Fibroblast of skin of left biceps (primary cell): Measurements from ENCODE around the gene SCAMP1.

Experiments used
- DNase-seq, 2 experiments: peaks; one replicate each; pipeline ENCODE4 v3.0.0-alpha.2; 2013; ENCODE audit warnings: low read depth in 2 of 2

SCAMP1 gene

DNA sequence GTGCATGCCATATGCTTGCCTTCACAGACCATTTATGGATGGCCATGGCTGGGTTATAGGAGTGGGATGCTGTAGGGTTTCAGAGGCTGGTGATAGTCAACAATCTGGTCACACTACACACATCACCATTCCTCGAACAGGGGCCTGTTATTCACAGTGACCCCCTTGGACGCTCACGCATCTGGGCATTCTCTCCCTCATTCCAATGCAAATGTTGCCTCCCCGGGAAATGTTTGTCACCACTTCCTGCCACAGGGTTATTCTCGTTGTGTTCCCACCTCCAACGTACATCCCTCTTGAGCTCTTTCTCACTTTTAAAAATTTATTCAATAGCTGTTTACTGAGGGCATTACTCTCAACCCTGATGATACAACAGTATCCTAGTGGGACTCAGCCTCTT is 135.4 kb downstream of the SCAMP1 start:
- DNase-seq: no peak

DNA sequence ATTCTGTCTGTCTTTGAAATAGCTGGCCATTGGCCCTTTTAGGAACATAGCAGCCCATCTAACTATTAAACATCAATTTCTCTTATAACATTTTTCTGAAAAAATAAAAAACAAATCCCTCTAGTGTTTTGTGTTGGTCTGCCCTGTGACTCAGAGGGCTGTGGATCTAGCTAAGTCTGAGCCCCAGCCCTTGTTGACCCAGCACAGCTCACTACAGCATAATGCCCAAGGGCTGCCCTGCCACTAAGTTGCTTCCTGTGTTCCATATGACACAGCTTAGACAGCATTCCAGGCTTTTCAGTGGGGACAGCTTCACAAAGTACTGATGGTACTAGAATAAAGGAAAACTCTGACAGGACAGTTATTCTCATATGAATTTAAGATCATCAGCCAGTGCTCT is 136.0 kb downstream of the SCAMP1 start:
- DNase-seq: no peak

DNA sequence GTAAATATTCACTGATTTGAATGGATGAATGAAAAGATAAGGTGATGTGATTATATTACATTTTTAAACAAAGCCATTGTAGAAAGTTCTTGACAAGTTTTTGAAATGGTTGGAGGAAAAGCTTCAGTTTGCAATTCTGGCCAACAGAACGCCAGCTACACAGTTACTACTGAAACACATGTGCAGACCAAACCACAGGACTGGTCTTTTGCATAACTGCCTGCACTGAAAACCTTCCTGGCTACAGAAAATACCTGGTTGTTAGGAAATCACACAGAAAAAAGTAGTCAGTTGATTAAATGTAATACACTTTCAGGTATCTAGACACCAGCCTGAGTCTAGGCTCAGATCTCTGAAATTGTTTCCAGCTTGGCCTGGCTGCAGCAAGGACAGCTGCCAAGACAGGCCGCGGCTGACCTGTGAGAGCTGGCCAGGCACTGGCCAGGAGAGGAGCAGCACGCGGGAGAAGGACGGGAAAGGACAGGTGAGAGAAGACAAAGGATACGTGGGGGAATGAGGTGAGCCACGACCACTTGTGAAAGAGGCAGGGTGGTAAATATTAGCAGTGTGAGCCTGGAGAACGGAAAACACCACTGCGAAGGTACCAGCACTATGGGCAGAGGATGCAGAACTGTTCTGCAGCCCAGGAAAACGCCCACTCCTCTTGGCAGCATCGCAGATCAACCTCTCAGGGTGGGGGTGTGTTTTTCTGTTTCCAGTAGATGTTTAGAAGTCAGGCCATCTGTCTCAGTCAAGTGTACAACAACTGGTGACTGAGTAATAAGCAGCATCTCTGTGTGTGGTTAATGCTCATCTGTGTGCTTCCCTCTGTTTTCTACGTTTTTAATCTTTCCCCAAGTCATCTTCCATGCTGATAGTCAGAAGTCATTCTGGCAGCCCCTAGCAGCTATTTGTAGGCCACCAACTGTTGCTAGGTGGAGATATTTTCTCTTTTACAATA is 137.4 kb downstream of the SCAMP1 start:
- DNase-seq: no peak

DNA sequence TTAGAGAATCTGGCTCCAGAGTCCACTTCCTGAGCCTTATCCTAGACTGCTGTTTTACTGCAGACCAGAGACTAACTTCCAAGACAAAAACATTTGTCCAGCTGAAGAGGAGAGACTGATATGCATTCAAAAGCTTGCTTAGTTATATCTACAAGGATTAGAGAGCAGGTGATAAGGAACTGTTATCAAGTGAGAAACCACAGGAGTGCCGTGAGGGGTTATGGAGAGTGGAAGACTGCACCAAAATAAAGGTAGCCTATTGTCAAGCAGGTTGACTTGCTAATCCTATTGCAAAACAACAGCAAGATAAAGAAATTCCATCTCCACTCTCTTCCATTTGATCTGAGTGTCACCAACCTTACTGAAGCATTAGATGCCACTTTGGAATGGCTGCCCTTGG is 139.1 kb downstream of the SCAMP1 start:
- DNase-seq: no peak

DNA sequence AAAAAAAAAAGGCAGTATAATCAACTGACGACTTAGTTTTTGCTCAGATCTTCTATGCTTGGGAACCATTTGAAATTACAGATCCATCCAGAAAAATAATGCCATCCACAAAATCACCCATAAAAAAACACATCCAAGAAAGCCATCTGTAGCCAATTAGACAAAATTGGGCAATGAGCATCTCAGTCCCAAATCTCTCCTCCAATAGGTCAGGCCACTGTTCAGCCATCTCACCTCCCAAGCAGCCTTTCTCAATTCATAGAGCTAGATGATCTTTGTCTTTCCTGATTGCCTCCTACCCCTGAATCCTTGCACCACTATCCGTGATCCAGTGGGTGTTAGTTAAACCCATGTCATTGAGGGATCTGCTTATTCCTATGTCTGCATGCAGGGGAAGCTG is 139.6 kb downstream of the SCAMP1 start:
- no peak for DNase-seq

DNA sequence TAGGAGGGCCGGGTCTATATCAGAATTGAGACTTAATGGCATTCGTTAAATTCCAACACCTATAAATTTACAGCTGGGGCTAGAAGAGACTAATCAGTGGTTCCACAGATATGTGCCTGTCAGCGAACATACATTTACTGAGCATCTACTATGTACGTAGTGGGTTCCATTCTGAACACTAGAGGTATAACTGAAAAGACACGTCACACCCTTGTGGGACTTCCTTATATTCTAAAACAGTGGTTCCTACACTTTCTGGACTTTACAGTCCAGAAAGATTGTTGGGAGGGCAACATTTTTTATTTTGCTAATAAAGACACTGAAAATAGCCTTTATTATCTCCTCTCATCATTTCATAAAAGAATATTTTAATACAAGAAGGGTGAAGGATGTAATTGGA is 140.5 kb downstream of the SCAMP1 start:
- DNase-seq: no peak

DNA sequence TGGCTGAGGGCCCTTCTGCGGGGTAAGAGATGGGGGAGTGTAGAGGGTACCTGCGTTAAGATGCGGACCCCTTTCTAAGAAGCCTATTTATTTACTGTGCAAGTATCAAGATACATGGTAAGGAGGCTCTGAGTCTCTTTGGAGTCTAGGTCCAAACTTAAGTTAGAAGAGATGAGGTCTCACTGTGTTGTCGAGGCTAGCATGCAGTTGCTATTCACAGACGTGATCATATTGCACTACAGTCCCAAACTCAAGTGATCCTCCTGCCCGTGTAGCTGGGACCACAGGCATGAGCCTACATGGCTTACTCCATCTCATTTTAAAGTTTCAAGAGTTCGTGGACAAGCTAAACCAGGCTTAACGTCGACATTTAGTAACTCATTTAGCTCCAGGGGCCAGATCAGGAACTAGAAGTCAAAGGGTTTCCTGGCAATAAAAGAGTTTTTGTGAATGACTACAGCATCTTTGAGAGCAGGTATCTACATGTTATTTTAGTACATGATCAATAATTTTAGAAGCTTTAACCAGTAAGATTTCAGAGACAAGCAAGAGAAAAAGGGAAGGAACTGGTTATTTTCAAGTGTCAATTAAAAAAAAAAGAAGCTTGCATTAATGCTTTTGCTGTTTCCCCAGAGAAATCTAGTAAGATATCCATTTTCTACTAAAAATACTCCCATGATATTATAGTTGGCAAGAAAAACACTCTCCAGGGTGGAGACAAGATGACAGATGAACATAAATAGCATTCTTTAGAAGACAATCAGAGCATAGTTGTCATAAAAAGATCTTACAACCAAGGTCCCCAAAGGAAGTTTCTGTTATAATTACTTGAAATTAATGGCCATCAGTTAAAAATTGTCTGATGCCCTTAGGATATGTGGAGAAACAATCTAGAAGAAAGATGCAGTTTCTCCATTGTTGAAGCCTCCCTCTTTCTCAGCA is 141.3 kb downstream of the SCAMP1 start:
- DNase-seq: no peak

DNA sequence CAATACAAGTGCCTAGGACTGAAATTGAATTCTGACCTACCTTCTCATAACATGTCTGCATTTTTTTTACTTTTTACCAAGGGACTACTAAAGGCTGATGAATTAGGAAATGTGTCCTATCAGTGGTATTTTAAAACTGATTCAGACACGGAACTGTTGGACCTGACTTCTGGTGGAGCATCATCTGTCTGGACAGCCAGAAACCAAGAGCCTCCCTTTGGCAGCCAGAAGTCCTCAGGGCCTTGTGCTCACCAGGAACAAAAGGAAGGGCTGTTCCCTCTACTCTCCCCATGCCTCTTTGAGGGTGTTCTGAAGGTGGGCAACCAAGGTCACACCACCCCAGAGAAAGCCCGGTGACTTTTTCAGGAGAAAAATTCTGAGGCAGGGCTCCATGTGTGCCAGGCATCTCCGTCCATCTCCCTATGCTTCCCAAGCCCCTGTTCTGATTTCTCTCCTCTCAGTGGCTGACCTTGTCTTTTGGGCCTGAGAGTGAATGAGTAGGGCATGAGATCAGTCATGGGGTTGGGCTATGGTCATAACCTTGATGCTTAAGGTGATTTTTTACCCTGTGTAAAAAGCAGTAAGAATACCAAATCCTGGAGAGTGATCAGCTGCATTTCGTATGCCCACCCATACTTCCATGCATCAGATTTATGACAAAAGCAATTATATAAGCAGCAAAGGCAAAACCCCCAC is 143.7 kb downstream of the SCAMP1 start:
- DNase-seq: no peak

DNA sequence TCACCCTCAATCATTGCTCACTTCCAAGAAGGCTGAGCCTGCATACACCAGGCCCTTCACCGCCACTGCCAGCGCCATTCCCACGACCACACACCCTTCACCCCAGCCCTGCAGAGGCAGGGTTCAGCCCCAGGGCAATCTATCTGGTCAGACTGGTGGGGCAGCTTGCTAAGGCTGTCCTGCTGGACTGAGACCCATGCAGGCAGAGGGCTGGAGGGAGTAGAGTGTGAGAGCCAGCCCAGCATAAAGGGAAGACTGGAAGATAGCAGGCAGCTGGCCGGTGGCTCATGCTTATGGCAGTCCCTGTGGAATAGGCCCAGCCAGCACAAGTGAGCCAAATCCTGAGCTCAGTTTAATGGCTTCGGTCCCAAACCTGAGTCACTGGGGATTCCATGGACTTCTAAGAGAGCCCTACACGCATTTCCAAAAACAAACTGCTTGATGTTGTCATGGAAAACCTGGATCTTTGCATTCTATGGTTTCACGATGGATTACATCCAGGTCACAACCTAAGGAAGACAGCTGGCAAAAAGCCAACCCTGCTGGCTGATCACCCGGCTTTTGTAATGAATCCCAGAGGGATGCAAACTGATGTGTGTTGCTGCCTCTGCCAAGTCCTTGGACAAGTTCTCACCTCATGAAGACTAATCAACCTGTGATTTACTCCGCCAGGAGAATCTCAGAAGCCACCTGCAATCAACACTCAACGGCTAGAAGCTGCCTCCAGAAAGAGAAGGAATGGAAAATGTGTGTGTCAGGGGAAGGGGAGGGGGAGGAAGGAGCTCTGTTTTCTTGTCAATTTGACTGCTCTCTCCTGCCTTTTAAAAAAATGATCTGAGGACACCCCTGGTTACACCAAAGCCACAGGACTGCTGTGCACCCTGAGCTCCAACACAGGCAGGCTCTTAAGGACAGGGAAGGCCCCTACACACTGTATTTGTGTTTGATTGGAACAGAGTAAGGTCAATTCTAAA is 144.6 kb downstream of the SCAMP1 start:
- peak; percentile 97 for DNase-seq

DNA sequence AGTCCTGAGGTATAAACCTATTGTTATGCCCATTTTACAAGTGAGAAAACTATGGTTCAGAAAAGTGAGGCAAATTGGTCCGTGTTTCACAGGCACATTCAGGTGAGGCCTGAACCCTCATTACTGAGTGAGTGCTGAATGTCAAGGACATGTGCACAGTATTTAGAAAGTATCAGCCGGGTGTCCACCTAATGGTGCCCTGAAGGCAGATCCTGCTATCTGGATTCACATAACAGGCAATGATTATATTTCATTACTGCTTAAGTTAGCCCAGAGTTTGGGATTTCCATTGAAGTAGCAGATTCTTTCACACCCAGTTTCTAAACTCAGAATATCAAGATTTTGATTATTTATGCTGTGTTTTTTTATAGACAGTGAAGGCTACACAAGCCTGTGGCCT is 145.4 kb downstream of the SCAMP1 start:
- DNase-seq: no peak

DNA sequence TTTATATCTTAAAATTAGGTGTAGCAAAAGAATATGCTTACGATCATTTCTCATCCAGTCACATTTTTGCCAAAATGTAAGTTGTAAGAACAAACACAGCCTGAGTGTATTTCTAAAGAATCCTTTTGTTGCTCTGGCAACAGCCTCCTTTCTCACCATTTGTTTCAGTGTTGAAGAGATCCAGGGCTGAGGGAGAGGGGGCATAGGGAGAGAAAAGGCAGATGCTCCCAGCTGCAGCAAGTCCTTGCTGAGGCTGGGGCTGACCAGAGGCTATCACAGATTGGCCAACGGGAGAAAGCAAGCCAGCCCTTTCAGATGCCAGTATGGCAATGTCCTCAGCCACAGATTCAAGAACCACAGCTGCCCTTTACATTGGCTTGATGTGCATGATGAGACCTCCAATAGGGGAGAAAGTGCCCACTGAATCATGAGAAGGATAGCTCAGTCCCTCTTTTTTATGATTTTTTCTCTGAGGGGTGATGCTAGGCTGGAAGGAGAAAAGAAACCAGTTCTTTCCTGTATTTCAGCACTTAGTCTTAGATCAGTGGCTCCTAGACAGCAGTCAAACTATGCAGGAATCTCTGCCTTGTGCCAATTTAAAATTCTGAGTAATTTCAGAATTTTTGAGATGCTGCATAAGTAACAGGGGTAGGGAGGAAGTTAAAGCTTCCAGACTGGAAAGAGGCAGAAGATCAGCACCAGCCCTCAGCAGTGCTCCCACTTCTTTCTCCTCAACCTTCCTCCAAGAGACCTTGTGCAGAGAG is 146.0 kb downstream of the SCAMP1 start:
- no peak for DNase-seq

DNA sequence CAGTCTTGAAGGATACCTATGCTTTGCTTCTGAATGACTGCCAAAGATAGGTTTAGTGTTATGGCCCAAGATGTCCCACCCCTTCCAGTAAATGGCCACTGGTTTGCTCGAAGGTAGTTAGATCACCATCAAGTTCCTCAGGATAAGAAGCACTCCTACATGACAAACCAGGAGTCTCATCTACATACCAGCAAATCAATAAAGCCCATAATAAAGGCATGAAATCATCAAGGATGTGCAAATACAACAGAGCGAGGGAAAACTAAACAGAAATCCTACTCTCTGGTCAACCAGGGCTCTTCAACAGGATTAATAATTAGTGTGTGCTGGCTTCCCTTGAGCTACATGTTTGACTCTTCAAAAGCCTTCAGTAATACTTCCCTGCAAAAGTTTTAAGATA is 147.1 kb downstream of the SCAMP1 start:
- no peak for DNase-seq

DNA sequence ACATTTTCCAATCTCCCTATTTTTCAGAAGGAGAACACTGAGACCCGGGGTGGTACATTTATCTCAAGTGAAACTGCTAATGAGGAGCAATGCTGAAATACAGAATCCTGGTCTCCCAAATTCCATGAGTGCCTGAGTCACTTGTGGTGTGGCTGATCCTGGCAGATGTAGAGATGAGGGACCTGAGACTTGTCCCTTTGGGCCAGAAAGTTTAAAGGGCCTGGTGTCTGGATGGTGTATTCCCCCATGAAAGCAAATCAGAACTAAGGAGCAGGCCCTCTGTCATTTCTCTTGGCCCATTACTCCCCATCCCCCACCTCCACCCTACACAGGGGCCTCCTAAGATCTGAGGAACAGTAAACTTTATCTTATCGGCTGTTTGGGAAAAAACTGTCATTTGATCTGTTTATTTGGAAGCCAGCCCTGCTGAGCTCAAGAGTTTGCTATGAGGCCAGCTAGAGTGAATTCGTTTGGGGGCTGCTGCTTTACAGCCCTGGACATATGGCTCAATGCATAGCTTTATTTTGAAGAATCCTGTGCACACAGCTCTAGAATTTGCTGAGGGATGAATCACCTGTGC is 147.9 kb downstream of the SCAMP1 start:
- DNase-seq: no peak

DNA sequence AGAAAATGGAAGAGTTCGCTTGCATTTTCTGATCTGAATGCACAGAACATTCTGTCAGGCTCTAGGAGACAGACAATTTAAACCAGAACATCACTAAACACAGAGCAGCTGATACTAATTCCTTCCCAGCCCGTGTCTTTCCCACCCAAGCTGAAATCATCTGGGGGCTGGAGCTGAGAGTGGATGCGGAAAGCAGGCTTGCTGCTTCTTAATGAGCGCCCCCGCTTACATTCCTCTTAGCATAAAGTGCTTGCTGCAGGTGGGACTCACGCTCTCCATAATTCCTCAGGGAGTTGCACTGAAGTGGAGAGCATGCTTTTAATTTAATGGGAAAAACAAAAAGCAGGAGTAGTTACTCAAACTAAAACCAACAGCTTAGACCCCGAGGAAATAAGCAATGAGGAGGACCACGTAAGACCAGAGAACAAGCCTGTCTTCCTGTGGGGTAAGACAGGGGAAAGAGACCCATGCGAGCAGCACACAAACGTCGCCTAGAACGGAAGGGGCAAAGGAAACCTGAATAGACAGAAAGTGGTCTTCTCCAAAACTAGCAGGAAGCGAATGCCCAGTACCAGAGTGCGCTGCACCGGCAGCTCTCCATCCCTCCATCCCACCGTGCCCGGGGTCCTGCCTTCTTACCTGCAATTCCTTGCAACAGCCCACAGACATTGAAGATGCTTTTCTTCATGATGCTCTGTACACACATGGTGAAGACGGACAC is 148.9 kb downstream of the SCAMP1 start:
- no peak for DNase-seq

DNA sequence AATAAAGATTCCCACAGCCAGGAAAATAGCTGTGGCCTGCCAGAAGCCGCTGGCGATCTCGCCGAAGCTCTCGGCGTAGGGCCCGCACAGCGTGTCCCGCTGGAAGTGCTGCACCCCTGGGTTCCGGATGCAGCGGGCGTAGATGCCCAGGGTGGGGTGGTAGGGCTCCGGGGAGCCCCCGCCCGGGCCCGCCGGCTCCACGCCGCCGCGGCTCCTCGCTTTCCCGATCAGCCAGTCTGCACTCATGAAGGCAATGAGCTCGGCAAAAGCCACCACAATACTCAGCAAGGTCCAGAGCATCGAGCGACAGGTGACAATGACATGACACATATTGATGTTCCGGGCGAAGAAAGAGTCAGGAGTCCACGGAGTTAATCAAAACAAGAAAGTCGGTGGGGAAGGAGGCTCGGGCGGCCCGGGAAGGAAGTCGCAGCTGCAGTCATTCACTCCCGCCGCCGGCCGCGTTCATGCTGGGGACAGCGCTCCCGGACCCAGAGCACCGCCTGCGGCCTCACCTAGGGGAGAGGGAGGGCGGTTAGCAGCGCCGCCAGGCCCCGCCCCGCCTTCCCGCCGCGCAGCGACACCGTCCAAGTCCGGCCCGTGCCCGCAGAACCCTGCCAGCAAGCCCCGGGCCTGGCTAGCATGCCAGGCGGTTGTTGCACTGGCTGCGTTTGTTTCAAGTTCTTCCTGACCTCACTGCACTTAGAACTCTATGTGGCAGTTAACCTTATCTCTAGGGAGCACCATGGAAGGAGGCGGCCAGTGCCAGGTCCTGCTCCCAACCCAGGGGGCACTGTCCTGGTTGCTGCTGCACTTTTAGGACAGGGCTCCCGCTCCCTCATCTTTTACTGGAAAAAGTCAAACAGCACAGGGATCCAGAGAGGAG is 149.7 kb downstream of the SCAMP1 start:
- DNase-seq: no peak

DNA sequence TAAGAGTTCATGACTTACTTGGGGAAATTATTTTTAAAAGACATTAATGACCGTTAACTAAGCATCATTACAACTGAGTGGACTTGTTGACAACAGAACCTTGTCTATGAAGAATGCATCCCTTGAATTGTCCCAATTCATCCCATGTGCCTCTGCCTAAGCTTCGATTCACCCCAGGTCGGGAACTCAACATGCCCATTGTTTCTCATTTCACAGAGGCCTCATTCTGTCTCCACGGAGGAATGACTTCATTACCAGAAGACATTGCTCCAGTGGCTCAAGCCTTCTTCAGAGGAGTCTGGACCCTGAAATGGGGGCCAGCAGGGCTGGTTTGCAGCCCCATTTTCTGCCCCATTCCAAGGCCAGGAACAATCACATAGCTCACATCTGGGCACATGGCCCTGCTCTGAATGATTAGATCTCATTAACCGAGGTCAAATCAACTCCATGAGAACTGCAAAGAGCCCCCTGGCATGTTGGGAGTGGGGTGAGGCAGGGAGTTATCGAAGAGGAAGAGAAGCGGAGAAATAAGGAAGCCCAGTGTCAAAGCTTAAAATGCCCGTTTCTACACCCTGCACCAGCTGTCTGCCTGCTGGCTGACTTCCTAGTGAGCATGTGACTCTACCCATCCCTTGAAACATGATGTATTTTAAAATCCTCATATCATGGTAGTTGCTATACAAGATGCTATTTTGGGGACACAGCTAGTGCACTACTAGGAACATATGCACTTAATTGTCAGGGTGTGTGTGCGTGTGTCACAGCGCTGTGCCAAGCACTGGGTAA is 150.9 kb downstream of the SCAMP1 start:
- no peak for DNase-seq

DNA sequence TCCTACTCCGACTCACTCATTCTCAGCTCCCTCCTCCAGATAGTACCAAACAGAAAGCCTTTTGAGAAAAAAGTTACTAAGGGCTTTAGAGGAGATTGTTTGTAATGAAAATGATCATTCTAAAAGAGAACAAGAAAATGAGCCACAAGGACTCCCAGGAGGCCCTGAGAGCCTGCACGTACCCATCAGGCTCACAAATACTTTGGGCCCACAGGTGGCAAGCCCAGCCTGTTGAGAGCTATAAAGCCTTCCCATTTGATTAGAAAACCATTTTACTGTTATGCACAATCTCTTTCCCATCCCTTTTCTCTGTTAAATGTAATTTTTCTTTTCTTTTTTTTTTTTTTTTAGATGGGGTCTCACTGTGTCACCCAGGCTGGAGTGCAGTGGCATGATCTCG is 152.0 kb downstream of the SCAMP1 start:
- no peak for DNase-seq
